Measurements from ENCODE around the gene TMEM143.
"Not testable (repeated sequence)": the region's sequence is repeated elsewhere in the genome, so short reads cannot be mapped to it uniquely, and the experiment has no call there.

TMEM143 gene

GRCh38 chr19:48325265-48325910, 38.4 kb downstream of the TMEM143 start, which contains the start of gene EMP3:
EMP3 (plus strand) TSS chr19:48325552; CDS start chr19:48326845, 1,293 bp downstream.
- peak; percentile 91 for DNase-seq

GRCh38 chr19:48321622-48322591, 41.8 kb downstream of the TMEM143 start:
- peak; percentile 99 for DNase-seq

GRCh38 chr19:48321372-48321621, 42.4 kb downstream of the TMEM143 start:
- DNase-seq: peak; percentile 99

GRCh38 chr19:48319647-48320541, 43.8 kb downstream of the TMEM143 start:
- peak; percentile 83 for DNase-seq

- no peak for DNase-seq
Measured at GRCh38 chr19:48318286-48318987, 45.3 kb downstream of the TMEM143 start.

- not testable (repeated sequence) for DNase-seq
Measured at GRCh38 chr19:48317708-48317960, 46.1 kb downstream of the TMEM143 start.

GRCh38 chr19:48315712-48316111, 48.0 kb downstream of the TMEM143 start:
- DNase-seq: no peak

GRCh38 chr19:48311384-48311783, 52.4 kb downstream of the TMEM143 start:
- DNase-seq: no peak

GRCh38 chr19:48310227-48310626, 53.5 kb downstream of the TMEM143 start:
- DNase-seq: no peak

GRCh38 chr19:48309731-48310130, 54.0 kb downstream of the TMEM143 start:
- DNase-seq: not testable (repeated sequence)

- no peak for DNase-seq
Measured at GRCh38 chr19:48308631-48309586, 54.8 kb downstream of the TMEM143 start.

GRCh38 chr19:48303866-48304265, 59.9 kb downstream of the TMEM143 start:
- no peak for DNase-seq

- DNase-seq: no peak
Measured at GRCh38 chr19:48303367-48303766, 60.4 kb downstream of the TMEM143 start.

- DNase-seq: no peak
Measured at GRCh38 chr19:48302600-48302959, 61.2 kb downstream of the TMEM143 start.

GRCh38 chr19:48301886-48302599, 61.7 kb downstream of the TMEM143 start:
- DNase-seq: no peak

GRCh38 chr19:48297975-48298374, 65.8 kb downstream of the TMEM143 start:
- DNase-seq: no peak

- no peak for DNase-seq
Measured at GRCh38 chr19:48296963-48297734, 66.6 kb downstream of the TMEM143 start.

GRCh38 chr19:48295458-48295857, 68.3 kb downstream of the TMEM143 start:
- no peak for DNase-seq

- no peak for DNase-seq
Measured at GRCh38 chr19:48292798-48293197, 70.9 kb downstream of the TMEM143 start.

- not testable (repeated sequence) for DNase-seq
Measured at GRCh38 chr19:48291489-48291815, 72.3 kb downstream of the TMEM143 start.

All from CD4-positive, alpha-beta T cell treated with Interleukin-10 for 1 hour (primary cell).